HG03025 (cell line): ENCODE results near the gene SNX33.
"Not testable (repeated sequence)": the region's sequence is repeated elsewhere in the genome, so short reads cannot be mapped to it uniquely, and the experiment has no call there.

Experiments used
- ATAC-seq: cut with Tn5 transposase; IDR thresholded peaks from one replicate; pipeline ENCODE4 v1.9.1; 2021; ENCODE audit warnings: mild to moderate bottlenecking, moderate library complexity; ENCODE audit not compliant: unreplicated experiment, low FRiP score

Gene SNX33

GRCh38 chr15:75661100-75661755 lies 13.5 kb downstream of the SNX33 start:
- no peak for ATAC-seq

GRCh38 chr15:75661756-75662140 lies 14.0 kb downstream of the SNX33 start:
- ATAC-seq: no peak

GRCh38 chr15:75662823-75663519 lies 15.3 kb downstream of the SNX33 start:
- no peak for ATAC-seq

GRCh38 chr15:75663931-75664421 lies 16.3 kb downstream of the SNX33 start:
- no peak for ATAC-seq

GRCh38 chr15:75666823-75667501 lies 19.2 kb downstream of the SNX33 start:
- ATAC-seq: no peak

GRCh38 chr15:75669191-75669878 lies 21.6 kb downstream of the SNX33 start:
- ATAC-seq: no peak

GRCh38 chr15:75669879-75670212 lies 22.1 kb downstream of the SNX33 start:
- ATAC-seq: no peak

- no peak for ATAC-seq
Measured at GRCh38 chr15:75671730-75672602, 24.3 kb downstream of the SNX33 start.

GRCh38 chr15:75672646-75673425 lies 25.1 kb downstream of the SNX33 start:
- ATAC-seq: no peak

- no peak for ATAC-seq
Measured at GRCh38 chr15:75673426-75674235, 25.9 kb downstream of the SNX33 start.

GRCh38 chr15:75674366-75674765 lies 26.7 kb downstream of the SNX33 start:
- no peak for ATAC-seq

GRCh38 chr15:75675579-75676404 lies 28.1 kb downstream of the SNX33 start:
- ATAC-seq: no peak

- no peak for ATAC-seq
Measured at GRCh38 chr15:75676688-75677464, 29.2 kb downstream of the SNX33 start.

GRCh38 chr15:75677465-75678323 lies 30.0 kb downstream of the SNX33 start:
- ATAC-seq: no peak

- ATAC-seq: not testable (repeated sequence)
Measured at GRCh38 chr15:75678324-75678690, 30.6 kb downstream of the SNX33 start.
